Measurements from ENCODE around the gene IDUA.
"Not testable (repeated sequence)": the region's sequence is repeated elsewhere in the genome, so short reads cannot be mapped to it uniquely, and the experiment has no call there.

IDUA gene

DNA sequence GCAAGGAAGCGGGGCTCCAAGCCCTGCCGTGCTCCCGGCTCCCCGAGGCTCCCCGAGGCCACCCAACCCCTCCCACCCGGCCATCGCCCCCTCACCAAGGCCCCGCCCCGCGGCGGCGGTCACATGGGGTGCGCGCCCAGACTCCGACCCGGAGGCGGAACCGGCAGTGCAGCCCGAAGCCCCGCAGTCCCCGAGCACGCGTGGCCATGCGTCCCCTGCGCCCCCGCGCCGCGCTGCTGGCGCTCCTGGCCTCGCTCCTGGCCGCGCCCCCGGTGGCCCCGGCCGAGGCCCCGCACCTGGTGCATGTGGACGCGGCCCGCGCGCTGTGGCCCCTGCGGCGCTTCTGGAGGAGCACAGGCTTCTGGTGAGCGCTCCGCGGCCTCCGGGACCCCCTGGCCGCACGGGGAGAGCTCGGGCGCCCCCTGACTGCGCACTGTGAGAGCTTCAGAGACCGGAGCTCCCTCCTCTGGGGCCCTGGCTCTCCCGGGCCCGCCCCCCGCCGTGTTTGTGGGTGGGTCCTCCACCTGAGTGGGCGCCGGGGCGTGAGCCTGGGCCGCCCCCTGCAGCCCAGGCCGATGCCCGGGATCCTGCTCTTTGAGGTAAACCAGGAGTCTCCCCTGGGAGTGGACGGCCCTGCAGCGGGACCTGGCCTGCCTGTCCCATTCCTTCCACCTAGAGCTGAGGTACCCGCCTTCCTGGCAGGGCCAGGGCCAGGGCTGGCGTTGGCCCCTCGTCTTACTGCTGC is at the start of gene IDUA:
TSS of gene IDUA (plus strand) at position 166 of the 745 bp plus-strand sequence. CDS start at position 207, 41 bp downstream.
- Mint-ChIP-seq H3K36me3 (ENCODE audit: low read depth) (peaks cover 6% of the 10 kb centered on the region), H3K4me1 (ENCODE audit: low read depth) (peaks cover 30% of the 10 kb centered on the region), H3K27me3 (no peaks in the 10 kb centered on the region), H3K27ac (peak within 1 kb of the TSS; percentile 89), H3K9me3 (no peaks in the 10 kb centered on the region), H3K4me3 (peak within 1 kb of the TSS; percentile 85)
- DNase-seq, result peak; percentile 90

DNA sequence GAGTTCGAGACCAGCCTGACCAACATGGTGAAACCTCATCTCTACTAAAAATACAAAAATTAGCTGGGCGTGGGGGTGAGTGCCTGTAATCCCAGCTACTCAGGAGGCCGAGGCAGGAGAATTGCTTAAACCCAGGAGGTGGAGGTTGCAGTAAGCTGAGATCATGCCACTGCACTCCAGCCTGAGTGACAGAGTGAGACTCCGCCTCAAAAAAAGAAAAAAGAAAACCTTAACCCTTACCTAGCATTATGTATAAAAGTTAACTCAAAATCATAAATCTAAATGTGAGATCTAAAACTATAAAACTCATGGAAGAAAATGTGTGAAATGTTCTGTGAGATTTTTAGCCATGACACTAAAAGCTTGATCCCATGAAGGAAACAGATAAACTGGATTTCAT is 47.3 kb upstream of the IDUA start:
- H3K27me3 Mint-ChIP-seq; H3K4me1 Mint-ChIP-seq (ENCODE audit: low read depth): not testable (repeated sequence)

DNA sequence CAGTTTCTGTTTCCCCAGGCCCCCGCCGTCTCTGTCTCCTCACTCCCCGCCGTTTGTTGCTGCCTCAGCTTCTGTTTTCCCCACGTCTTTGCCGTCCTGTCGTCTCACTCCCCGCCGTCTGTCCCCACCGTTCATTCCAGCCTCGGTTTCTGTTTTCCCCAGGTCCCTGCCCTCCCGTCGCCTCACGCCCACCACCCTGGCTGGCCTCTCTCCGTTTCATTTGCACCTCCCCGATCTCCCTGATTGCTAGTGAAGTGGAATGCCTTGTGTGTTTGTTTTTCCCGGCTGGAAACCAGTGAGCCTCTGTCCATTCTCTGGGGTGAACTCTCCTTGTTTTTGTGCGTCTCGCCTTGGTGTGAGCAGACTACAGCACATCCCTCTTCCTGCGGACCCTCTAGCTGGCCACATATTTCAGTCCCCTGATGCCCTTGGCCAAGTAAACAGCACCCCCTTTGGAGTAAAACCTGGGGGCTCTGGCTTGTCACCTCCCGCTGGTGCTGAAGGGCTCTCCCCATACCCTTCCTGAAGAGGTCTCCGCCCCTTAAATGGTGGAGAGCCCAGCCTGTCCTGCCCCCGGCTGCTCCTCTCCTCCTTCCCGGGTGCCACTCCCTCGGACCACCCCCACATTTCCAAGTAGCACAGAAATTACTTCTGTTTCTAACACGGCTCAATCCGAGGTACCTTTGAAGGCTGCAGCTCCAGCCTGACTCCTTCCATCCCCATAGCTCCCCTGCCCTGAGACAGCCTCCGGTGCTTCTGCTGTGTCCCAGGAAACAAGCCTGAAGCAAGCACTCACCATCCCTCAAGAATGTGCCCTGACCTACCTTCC is 41.4 kb upstream of the IDUA start:
- Mint-ChIP-seq H3K4me3 (no peak overlapping the region), H3K27me3 (no peaks in the 10 kb centered on the region), H3K36me3 (ENCODE audit: low read depth) (peaks cover 5% of the 10 kb centered on the region), H3K4me1 (ENCODE audit: low read depth) (no peaks in the 10 kb centered on the region), H3K27ac (no peak overlapping the region), H3K9me3 (no peaks in the 10 kb centered on the region)
- DNase-seq, result peak; percentile 14

More for the DNA sequence above, 47.3 kb upstream of the IDUA start:
- not testable (repeated sequence) for H3K4me3 Mint-ChIP-seq; H3K27ac Mint-ChIP-seq; H3K36me3 Mint-ChIP-seq (ENCODE audit: low read depth); DNase-seq; H3K9me3 Mint-ChIP-seq

DNA sequence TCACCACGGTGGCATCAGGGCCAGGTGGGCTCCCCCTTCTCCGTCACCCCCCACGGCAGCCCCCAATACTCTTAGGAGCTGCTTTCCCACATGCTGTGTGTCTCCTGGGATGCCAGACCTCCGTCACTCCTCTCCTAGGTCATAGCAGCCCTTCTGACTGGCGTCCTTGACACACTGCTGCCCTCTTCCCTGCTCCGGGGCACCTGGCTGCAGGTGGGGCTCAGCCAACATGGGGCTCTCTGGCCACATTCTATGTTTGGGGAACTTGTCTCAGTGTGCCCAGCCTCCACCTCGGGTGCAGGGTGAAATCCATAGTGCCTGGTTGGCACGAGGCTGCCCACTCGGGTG is 40.8 kb upstream of the IDUA start:
- Mint-ChIP-seq H3K4me3 (no peak overlapping the region), H3K36me3 (ENCODE audit: low read depth) (peaks cover 5% of the 10 kb centered on the region), H3K27me3 (no peaks in the 10 kb centered on the region), H3K9me3 (no peaks in the 10 kb centered on the region), H3K27ac (no peak overlapping the region), H3K4me1 (ENCODE audit: low read depth) (no peaks in the 10 kb centered on the region)
- no peak for DNase-seq

DNA sequence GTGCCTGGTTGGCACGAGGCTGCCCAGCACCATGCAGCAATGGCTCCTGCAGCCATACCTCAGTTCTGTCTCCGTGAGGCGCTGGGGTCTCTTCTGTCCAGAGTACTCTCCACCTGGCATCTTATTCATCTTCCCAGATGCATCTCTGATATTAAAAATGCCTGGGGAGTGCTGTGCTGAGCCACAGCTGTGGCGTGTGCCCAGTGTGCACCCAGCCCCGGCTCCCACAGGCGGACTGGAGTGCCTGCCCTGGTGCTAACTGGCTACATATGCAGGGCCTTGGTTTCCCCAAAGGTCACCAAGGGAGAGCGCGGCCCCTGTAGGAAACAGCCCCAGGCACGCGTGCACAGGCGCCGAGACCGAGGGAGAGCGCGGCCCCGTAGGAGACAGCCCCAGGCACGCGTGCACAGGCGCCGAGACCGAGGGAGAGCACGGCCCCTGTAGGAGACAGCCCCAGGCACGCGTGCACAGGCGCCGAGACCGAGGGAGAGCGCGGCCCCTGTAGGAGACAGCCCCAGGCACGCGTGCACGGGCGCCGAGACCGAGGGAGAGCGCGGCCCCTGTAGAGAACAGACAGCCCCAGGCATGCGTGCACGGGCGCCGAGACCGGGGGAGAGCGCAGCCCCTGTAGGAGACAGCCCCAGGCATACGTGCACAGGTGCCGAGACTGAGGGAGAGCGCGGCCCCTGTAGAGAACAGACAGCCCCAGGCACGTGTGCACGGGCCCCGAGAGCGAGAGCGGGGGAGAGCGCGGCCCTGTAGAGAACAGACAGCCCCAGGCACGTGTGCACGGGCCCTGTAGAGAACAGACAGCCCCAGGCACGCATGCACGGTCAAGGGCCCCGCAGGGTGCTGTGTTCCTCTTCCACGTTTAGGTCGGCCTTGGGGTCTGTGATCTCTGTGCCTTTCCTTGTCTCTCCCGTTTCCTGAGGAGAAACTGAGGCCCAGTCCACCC is 40.0 kb upstream of the IDUA start:
- Mint-ChIP-seq H3K36me3 (ENCODE audit: low read depth) (peaks cover 5% of the 10 kb centered on the region), H3K4me3 (no peak overlapping the region), H3K4me1 (ENCODE audit: low read depth) (no peaks in the 10 kb centered on the region), H3K27ac (no peak overlapping the region), H3K27me3 (no peaks in the 10 kb centered on the region), H3K9me3 (no peaks in the 10 kb centered on the region)
- DNase-seq, result peak; percentile 16

DNA sequence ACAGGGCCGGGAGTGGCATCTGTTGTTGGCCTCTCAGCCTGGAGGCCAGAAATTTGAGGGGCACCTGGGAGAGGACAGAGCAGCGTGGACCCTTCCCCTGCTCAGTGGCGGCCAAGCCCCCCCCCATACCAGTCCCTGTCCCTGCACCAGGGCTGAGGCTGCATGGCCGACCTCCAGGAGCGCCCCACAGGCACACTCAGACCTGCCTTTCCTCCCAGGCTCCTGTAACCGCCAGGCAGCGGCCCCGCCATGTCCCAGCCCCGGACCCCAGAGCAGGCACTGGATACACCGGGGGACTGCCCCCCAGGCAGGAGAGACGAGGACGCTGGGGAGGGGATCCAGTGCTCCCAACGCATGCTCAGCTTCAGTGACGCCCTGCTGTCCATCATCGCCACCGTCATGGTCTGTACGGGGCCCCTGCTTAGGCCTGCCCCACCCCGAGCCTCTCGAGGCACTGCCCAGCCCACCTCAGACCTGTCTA is 39.3 kb upstream of the IDUA start:
- no peak overlapping the region for H3K27ac Mint-ChIP-seq
- no peaks in the 10 kb centered on the region for H3K9me3 Mint-ChIP-seq
- peak; percentile 16 for DNase-seq
- H3K4me3 Mint-ChIP-seq, result no peak overlapping the region
- H3K27me3 Mint-ChIP-seq, result no peaks in the 10 kb centered on the region
- peaks cover 9% of the 10 kb centered on the region for H3K36me3 Mint-ChIP-seq (ENCODE audit: low read depth)
- H3K4me1 Mint-ChIP-seq (ENCODE audit: low read depth), result no peaks in the 10 kb centered on the region

DNA sequence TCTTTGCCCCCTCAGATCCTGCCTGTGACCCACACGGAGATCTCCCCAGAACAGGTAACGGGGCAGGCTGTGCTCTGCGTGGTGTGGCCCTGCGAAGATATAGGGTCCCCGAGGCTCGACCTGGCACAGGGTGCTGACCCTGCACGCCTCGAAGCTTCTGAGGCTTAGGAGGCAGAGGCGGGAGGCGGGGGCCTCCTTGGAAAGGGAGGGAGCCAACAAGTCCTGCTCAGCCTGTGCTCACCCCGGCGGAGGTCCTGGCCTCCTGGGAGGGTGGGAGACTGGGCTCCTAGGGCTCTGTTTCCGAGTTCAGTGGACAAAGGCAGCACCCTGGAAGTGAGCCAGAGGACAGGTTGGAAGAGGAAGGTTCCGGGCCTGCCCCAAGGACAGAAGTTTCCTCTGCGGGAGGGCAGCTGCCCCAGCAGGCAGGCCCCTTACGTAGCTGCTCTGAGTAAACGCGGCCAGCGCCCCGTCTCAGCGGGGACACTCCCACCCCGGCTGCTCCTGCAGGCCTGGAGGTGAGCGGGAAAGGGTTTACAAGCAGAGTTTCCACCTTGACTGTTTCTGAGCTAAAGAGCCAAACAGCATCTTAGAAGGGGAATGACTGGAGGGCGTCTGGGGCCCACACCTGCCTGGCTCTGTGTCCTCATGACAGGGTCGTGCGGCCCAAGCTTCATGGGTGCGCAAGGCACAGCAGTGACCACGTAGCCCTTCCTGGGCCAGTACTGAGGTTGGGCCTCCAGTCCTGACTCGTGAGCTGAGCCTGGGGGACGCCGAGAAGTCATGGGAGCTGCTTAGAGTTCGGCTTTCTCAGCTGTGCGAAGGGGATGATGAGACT is 38.5 kb upstream of the IDUA start:
- DNase-seq, result peak; percentile 11
- Mint-ChIP-seq H3K4me3 (no peak overlapping the region), H3K36me3 (ENCODE audit: low read depth) (peaks cover 9% of the 10 kb centered on the region), H3K27ac (no peak overlapping the region), H3K9me3 (no peaks in the 10 kb centered on the region), H3K4me1 (ENCODE audit: low read depth) (no peaks in the 10 kb centered on the region), H3K27me3 (no peaks in the 10 kb centered on the region)

DNA sequence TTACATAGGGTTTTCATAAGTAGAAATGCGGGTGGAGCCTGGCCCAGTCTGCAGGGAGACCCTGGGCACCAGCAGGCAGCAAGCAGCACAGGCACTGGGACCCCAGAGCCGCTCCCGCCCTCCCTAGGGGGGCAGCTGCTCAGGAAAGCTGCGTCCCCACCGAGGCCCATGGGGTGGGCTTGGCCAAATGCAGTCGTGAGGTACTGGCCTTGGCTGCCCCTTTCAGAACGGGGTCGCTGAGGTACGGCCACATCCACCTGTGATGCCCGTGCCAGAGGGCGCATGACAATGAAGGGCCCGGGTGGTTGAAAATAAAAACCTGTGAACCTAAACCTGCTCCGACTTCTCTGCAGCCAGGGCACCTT is 37.9 kb upstream of the IDUA start:
- peak; percentile 19 for DNase-seq
- Mint-ChIP-seq H3K27me3 (no peaks in the 10 kb centered on the region), H3K9me3 (no peaks in the 10 kb centered on the region), H3K27ac (no peak overlapping the region), H3K4me3 (no peak overlapping the region), H3K36me3 (ENCODE audit: low read depth) (peaks cover 13% of the 10 kb centered on the region), H3K4me1 (ENCODE audit: low read depth) (no peaks in the 10 kb centered on the region)

DNA sequence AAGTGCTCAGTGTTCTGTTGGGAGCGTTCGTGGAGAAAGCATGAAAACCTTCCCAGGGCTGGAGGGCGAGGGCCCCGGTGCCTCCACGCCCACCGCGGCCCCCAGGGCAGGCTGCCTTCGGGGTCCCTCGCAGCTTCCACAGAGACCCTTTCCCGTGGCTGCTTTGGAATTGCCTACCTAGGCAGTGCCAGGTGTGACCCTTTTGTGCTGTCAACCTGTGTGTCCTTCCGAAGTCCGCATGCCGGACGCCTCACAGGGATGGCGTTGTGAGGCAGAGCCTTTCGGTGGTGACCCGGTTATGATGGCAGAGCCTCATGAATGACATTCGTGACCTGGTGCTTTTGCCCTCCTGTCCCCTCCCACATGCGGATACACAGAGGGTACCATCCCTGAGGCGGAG is 37.2 kb upstream of the IDUA start:
- Mint-ChIP-seq H3K4me1 (ENCODE audit: low read depth) (no peaks in the 10 kb centered on the region), H3K9me3 (no peaks in the 10 kb centered on the region), H3K36me3 (ENCODE audit: low read depth) (peaks cover 19% of the 10 kb centered on the region), H3K27ac (no peak overlapping the region), H3K4me3 (no peak overlapping the region), H3K27me3 (no peaks in the 10 kb centered on the region)
- DNase-seq, result peak; percentile 6

DNA sequence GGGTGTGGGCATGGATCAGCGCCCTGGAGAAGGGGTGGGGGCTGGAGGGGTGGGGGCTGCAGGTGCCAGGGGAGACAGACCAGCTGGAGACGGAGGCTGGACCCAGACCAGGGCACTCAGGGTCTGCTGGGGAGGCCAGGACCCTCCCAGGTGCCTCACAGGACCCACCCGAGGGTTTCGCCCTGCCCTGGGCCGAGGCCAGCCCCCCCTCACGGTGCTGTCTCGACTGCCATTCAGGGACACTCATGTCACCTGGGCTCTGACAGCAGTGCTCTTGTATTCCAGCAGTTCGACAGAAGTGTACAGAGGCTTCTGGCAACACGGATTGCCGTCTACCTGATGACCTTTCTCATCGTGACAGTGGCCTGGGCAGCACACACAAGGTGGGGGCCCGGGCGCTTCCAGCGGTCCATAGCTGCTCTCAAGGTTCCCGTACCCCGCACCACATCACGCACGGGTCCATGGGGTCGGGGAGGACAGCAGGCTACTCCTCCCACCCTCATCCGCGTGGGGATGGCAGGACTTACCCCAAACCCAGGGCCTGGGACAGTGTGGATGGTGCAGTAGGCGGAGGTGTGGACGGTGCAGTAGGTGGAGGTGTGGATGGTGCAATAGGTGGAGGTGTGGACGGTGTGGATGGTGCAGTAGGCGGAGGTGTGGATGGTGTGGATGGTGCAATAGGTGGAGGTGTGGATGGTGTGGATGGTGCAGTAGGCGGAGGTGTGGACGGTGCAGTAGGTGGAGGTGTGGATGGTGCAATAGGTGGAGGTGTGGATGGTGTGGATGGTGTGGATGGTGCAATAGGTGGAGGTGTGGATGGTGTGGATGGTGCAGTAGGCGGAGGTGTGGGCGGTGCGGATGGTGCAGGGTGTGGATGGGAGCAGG is 36.5 kb upstream of the IDUA start:
- Mint-ChIP-seq H3K9me3 (no peaks in the 10 kb centered on the region), H3K27me3 (no peaks in the 10 kb centered on the region), H3K36me3 (ENCODE audit: low read depth) (peaks cover 22% of the 10 kb centered on the region), H3K4me3 (no peak overlapping the region), H3K4me1 (ENCODE audit: low read depth) (no peaks in the 10 kb centered on the region), H3K27ac (no peak overlapping the region)
- peak; percentile 23 for DNase-seq

DNA sequence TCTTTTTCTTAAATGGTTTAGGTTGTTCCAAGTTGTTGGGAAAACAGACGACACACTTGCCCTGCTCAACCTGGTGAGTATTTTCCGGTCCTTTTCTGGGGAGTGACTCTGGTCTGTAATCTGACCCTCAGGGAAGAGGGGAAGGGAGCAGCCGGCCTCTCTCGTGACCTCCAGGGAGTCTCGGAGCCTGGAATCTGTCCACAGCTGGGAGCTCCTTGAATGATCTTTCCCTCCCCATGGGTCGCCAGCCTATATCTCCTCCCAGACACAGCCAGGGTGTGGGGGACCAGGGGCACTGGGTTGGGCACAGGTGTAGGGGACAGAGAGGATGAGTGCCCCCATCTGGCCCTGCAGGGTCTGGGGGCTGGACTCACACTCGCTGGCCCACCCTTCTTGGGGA is 35.7 kb upstream of the IDUA start:
- Mint-ChIP-seq H3K4me3 (no peak overlapping the region), H3K36me3 (ENCODE audit: low read depth) (peaks cover 22% of the 10 kb centered on the region), H3K27ac (no peak overlapping the region), H3K9me3 (no peaks in the 10 kb centered on the region), H3K27me3 (no peaks in the 10 kb centered on the region), H3K4me1 (ENCODE audit: low read depth) (no peaks in the 10 kb centered on the region)
- DNase-seq, result peak; percentile 9

DNA sequence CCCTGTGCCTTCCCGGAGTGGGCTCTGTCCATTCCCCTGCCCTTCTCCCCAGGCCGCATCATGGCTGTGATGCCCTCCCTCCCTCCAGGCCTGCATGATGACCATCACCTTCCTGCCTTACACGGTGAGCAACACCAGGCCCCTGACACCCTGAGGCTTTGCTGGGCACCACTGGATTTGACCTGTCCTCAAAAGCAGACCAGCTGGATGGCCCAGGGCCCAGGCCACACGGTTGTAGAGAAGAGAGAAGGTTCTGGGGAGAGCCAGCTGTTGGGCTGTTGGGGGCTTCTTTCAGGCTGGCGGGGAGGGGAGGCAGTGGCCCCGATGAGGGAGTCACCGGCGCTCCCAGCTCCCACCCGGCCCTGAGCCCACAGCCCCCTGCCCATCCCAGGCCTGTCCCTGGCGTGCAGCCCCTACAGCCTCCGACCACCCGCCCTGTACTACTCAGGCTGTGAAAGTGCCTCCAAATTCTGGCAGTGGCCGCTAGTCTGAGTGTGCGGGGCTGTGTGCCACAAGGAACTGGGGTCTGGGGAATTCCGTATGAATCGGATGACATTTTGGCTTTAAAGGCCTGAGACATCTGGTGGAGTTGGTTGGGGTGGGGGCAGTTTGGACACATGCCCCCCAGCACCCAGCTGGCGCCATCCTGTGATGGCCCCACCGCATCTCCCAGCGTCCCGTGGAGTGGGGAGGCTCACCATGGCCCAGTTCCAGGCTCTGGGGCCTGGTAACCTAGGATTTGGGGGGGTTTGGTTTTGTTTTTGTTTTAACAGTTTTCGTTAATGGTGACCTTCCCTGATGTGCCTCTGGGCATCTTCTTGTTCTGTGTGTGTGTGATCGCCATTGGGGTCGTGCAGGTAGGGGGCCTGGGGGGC is 35.0 kb upstream of the IDUA start:
- no peak overlapping the region for H3K4me3 Mint-ChIP-seq
- no peaks in the 10 kb centered on the region for H3K9me3 Mint-ChIP-seq
- H3K4me1 Mint-ChIP-seq (ENCODE audit: low read depth), result no peaks in the 10 kb centered on the region
- peak; percentile 16 for DNase-seq
- no peak overlapping the region for H3K27ac Mint-ChIP-seq
- H3K27me3 Mint-ChIP-seq, result no peaks in the 10 kb centered on the region
- peaks cover 26% of the 10 kb centered on the region for H3K36me3 Mint-ChIP-seq (ENCODE audit: low read depth)

Data from activated T-cell treated with anti-CD3 and anti-CD28 coated beads, Interleukin-2, amount 50 U/mL, for 24 hours (primary cell).